ENCODE measurements around the gene STK39. TPM values are rescaled to one million over a fixed set of nuclear protein-coding genes. Genes with fewer than 3 reads are reported as not detected.
A peak's percentile ranks its signal among the peaks of the same experiment; 100 is the strongest.

The STK39 gene
- total RNA-seq, 1 donor from 2014 or later = 31.9 TPM

DNA sequence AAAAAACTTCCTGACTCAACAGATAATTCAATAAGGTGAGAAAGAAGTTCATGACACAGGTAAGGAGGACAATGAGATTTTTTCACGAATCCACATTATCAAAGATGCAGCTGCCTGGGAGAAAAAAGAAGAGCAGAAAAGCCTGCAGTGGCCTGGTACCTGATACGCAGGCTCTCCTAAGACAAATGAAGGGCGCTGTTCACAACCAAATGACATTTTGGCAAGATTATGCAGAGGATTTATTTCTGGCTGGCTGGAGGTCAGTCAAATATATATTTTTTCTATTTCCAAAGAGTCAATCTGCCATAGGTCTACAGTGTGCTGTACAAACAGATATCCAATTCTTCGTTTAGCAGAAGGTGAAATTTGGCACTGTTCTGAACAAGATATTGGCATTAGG is 257.3 kb downstream of the STK39 start:
- peaks cover 23% of the 10 kb centered on the region for H3K4me1 Mint-ChIP-seq (ENCODE audit: low read depth)
- H3K27me3 Mint-ChIP-seq (ENCODE audit: low read depth) = no peaks in the 10 kb centered on the region
- DNase-seq (ENCODE audit: low spot score) = no peak
- peaks cover 5% of the 10 kb centered on the region for H3K36me3 Mint-ChIP-seq (ENCODE audit: low read depth)
- H3K4me3 Mint-ChIP-seq (ENCODE audit: unreplicated experiment) = no peak overlapping the region
- H3K9me3 Mint-ChIP-seq (ENCODE audit: low read depth) = no peaks in the 10 kb centered on the region
- no peak overlapping the region for H3K27ac Mint-ChIP-seq (ENCODE audit: unreplicated experiment)
- TF ChIP-seq, protein P1, sequence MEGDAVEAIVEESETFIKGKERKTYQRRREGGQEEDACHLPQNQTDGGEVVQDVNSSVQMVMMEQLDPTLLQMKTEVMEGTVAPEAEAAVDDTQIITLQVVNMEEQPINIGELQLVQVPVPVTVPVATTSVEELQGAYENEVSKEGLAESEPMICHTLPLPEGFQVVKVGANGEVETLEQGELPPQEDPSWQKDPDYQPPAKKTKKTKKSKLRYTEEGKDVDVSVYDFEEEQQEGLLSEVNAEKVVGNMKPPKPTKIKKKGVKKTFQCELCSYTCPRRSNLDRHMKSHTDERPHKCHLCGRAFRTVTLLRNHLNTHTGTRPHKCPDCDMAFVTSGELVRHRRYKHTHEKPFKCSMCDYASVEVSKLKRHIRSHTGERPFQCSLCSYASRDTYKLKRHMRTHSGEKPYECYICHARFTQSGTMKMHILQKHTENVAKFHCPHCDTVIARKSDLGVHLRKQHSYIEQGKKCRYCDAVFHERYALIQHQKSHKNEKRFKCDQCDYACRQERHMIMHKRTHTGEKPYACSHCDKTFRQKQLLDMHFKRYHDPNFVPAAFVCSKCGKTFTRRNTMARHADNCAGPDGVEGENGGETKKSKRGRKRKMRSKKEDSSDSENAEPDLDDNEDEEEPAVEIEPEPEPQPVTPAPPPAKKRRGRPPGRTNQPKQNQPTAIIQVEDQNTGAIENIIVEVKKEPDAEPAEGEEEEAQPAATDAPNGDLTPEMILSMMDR (IDR thresholded peaks at IDR 0.05) = no peak

DNA sequence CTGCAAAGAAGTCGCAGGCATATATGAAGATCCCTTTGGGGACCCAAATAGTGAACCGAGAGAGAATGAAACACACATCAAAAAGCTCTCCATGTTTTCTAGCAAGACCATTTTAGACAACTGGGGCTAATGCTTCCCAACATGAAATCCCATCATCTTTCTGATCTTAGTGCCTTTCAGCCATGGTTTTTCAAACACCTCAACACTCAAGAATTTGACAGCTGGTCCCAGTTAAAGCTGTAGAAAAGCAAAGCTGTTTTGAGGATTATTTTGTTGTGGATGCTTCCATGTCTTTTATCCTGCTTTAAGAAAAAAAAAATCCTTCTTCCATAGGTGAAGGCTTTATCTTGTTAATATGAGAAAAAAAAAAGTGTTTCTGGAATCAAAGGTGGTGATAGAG is 259.1 kb downstream of the STK39 start:
- H3K27me3 Mint-ChIP-seq (ENCODE audit: low read depth) = no peaks in the 10 kb centered on the region
- no peak overlapping the region for H3K4me3 Mint-ChIP-seq (ENCODE audit: unreplicated experiment)
- no peaks in the 10 kb centered on the region for H3K9me3 Mint-ChIP-seq (ENCODE audit: low read depth)
- H3K36me3 Mint-ChIP-seq (ENCODE audit: low read depth) = peaks cover 9% of the 10 kb centered on the region
- H3K4me1 Mint-ChIP-seq (ENCODE audit: low read depth) = peaks cover 25% of the 10 kb centered on the region
- TF ChIP-seq, protein P1 (IDR thresholded peaks at IDR 0.05) = no peak
- no peak overlapping the region for H3K27ac Mint-ChIP-seq (ENCODE audit: unreplicated experiment)
- no peak for DNase-seq (ENCODE audit: low spot score)

DNA sequence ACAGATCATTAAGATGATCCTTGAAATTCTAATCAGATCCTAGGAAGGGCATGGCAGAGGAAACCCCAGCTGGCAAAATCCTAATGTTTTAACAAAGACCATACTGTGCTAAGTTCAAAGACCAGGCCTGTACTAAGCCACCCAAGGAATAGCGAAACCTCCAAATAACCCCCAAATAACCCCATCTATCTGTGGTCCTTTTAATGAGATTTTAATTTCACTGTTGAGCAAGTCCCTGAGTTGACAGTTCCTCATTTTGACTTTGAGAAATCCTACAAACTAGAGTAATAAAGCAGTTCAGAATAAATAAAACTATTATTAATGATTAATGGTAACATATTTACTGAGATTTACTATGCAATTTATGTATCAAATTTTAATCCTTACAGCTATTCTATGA is 259.8 kb downstream of the STK39 start:
- Mint-ChIP-seq H3K36me3 (ENCODE audit: low read depth) (peaks cover 9% of the 10 kb centered on the region), H3K27me3 (ENCODE audit: low read depth) (no peaks in the 10 kb centered on the region), H3K9me3 (ENCODE audit: low read depth) (no peaks in the 10 kb centered on the region), H3K27ac (ENCODE audit: unreplicated experiment) (no peak overlapping the region), H3K4me3 (ENCODE audit: unreplicated experiment) (no peak overlapping the region), H3K4me1 (ENCODE audit: low read depth) (peaks cover 25% of the 10 kb centered on the region)
- no peak for DNase-seq (ENCODE audit: low spot score)
- TF ChIP-seq, protein P1 (IDR thresholded peaks at IDR 0.05) = no peak

DNA sequence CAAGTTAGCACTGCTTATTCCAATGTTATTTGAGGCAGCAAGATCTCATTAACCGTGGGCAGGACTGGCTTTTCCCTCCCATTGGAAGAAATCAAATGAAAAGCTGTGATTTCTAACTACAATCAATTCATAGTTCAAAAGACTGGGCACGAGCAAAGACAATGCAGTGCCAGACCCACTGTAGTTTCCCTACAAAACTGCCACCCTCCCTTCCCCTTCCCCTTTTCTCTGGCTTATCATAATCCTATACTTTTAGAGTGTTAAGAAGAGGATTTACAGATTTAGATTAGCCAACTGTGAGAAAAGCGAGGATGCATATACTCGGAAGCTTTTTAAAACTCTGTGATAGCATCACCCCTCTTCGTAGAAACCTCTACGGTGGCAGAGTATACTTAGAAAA is 260.4 kb downstream of the STK39 start:
- Mint-ChIP-seq H3K4me3 (ENCODE audit: unreplicated experiment) (no peak overlapping the region), H3K36me3 (ENCODE audit: low read depth) (peaks cover 9% of the 10 kb centered on the region), H3K27ac (ENCODE audit: unreplicated experiment) (no peak overlapping the region), H3K27me3 (ENCODE audit: low read depth) (no peaks in the 10 kb centered on the region), H3K4me1 (ENCODE audit: low read depth) (peaks cover 25% of the 10 kb centered on the region), H3K9me3 (ENCODE audit: low read depth) (no peaks in the 10 kb centered on the region)
- no peak for DNase-seq (ENCODE audit: low spot score)
- TF ChIP-seq, protein P1 (IDR thresholded peaks at IDR 0.05) = no peak

DNA sequence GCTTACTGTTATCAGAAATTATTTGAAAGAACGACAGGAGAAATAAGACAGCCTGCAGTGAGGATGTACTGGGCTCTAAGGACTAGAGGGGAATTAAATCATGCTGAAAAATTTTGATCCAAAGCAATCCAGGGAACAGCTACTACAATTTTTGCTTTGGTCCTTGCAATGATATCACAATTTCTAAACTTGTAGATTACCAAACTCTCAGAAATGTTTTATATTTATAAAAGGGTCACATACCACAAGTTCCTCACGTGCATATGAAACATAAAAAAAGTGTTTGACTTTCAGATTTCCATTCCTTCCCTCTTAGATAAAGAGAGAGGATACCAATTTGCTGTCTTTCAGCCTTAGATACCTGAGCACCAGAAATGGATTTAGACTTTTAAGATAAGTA is 261.2 kb downstream of the STK39 start:
- peaks cover 6% of the 10 kb centered on the region for H3K36me3 Mint-ChIP-seq (ENCODE audit: low read depth)
- TF ChIP-seq, protein P1 (IDR thresholded peaks at IDR 0.05) = no peak
- no peak overlapping the region for H3K4me3 Mint-ChIP-seq (ENCODE audit: unreplicated experiment)
- H3K27me3 Mint-ChIP-seq (ENCODE audit: low read depth) = no peaks in the 10 kb centered on the region
- H3K9me3 Mint-ChIP-seq (ENCODE audit: low read depth) = no peaks in the 10 kb centered on the region
- peak overlapping the region; percentile 82 for H3K27ac Mint-ChIP-seq (ENCODE audit: unreplicated experiment)
- peaks cover 25% of the 10 kb centered on the region for H3K4me1 Mint-ChIP-seq (ENCODE audit: low read depth)
- DNase-seq (ENCODE audit: low spot score) = no peak

All from chondrocyte (in vitro differentiated cells).